ENCODE measurements around the gene SLC25A21.

Gene SLC25A21

GRCh38 chr14:37035401-37035800, 137.0 kb downstream of the SLC25A21 start:
- TF ChIP-seq CEBPB (IDR thresholded peaks at IDR 0.05): no peak

- TF ChIP-seq CREB1 (IDR thresholded peaks at IDR 0.05; ENCODE audit: low read depth): no peak
These were observed 137.8 kb downstream of the SLC25A21 start for GRCh38 chr14:37034410-37035285.

GRCh38 chr14:37032863-37033262, 139.5 kb downstream of the SLC25A21 start:
- TF ChIP-seq MAX (IDR thresholded peaks at IDR 0.05) (no peak), FOXM1 (IDR thresholded peaks at IDR 0.05; ENCODE audit: borderline replicate concordance, low read depth) (no peak), USF1 (IDR thresholded peaks at IDR 0.05) (no peak), NFIC (IDR thresholded peaks at IDR 0.05) (no peak), TCF12 (IDR thresholded peaks at IDR 0.05; ENCODE audit: low read depth) (no peak), EGR1 (IDR thresholded peaks at IDR 0.05) (no peak), REST (IDR thresholded peaks at IDR 0.05; ENCODE audit: low read depth) (no peak), YY1 (IDR thresholded peaks at IDR 0.05; ENCODE audit: low read depth) (no peak), EP300 (IDR thresholded peaks at IDR 0.05; ENCODE audit: borderline replicate concordance) (no peak), CEBPB (IDR thresholded peaks at IDR 0.05) (no peak), ZBTB7A (IDR thresholded peaks at IDR 0.05; ENCODE audit: low read depth) (no peak)

GRCh38 chr14:37027188-37027824, 145.1 kb downstream of the SLC25A21 start:
- no peak for TF ChIP-seq EGR1 (IDR thresholded peaks at IDR 0.05)
- TF ChIP-seq TCF12 (IDR thresholded peaks at IDR 0.05; ENCODE audit: low read depth): no peak
- no peak for TF ChIP-seq TAF1 (IDR thresholded peaks at IDR 0.05; ENCODE audit: low read depth)
- TF ChIP-seq YY1 (IDR thresholded peaks at IDR 0.05; ENCODE audit: low read depth): no peak
- no peak for TF ChIP-seq EP300 (IDR thresholded peaks at IDR 0.05; ENCODE audit: borderline replicate concordance)
- no peak for TF ChIP-seq CEBPB (IDR thresholded peaks at IDR 0.05)
- no peak for TF ChIP-seq NFIC (IDR thresholded peaks at IDR 0.05)
- no peak for TF ChIP-seq RAD21 (IDR thresholded peaks at IDR 0.05; ENCODE audit: low read depth)
- TF ChIP-seq CREB1 (IDR thresholded peaks at IDR 0.05; ENCODE audit: low read depth): no peak
- no peak for TF ChIP-seq USF1 (IDR thresholded peaks at IDR 0.05)
- TF ChIP-seq ZBTB7A (IDR thresholded peaks at IDR 0.05; ENCODE audit: low read depth): no peak
- no peak for TF ChIP-seq MAX (IDR thresholded peaks at IDR 0.05)
- no peak for TF ChIP-seq FOXM1 (IDR thresholded peaks at IDR 0.05; ENCODE audit: borderline replicate concordance, low read depth)
- no peak for TF ChIP-seq TEAD4 (IDR thresholded peaks at IDR 0.05)
- TF ChIP-seq REST (IDR thresholded peaks at IDR 0.05; ENCODE audit: low read depth): no peak

- no peak for TF ChIP-seq CREB1 (IDR thresholded peaks at IDR 0.05; ENCODE audit: low read depth)
- TF ChIP-seq TCF12 (IDR thresholded peaks at IDR 0.05; ENCODE audit: low read depth): no peak
- no peak for TF ChIP-seq EP300 (IDR thresholded peaks at IDR 0.05; ENCODE audit: borderline replicate concordance)
- no peak for TF ChIP-seq CEBPB (IDR thresholded peaks at IDR 0.05)
- TF ChIP-seq TAF1 (IDR thresholded peaks at IDR 0.05; ENCODE audit: low read depth): no peak
- TF ChIP-seq ZBTB7A (IDR thresholded peaks at IDR 0.05; ENCODE audit: low read depth): no peak
- peak; percentile 29; the same call in 1 of the 2 replicates for TF ChIP-seq RAD21 (IDR thresholded peaks at IDR 0.05; ENCODE audit: low read depth)
These were observed 148.4 kb downstream of the SLC25A21 start for GRCh38 chr14:37023875-37024565.
